SKM-1 (cell line): Measurements from ENCODE around the gene STARD13.

Experiments
- DNase-seq: peaks from one replicate; lab custom pipeline; 2025; ENCODE audit not compliant: unreplicated experiment; lab: John Stamatoyannopoulos, UW

The STARD13 gene

GRCh38 chr13:33066329-33066728, 219.2 kb downstream of the STARD13 start:
- no peak for DNase-seq

- DNase-seq, result no peak
These were observed 224.7 kb downstream of the STARD13 start for GRCh38 chr13:33060815-33061214.

GRCh38 chr13:33058776-33059327, 226.7 kb downstream of the STARD13 start:
- no peak for DNase-seq

- peak; percentile 19 for DNase-seq
These were observed 228.4 kb downstream of the STARD13 start for GRCh38 chr13:33057019-33057780.

- DNase-seq, result no peak
These were observed 232.0 kb downstream of the STARD13 start for GRCh38 chr13:33053397-33054066.
